ENCODE measurements around the gene HOXB13. TPM values are rescaled to one million over a fixed set of nuclear protein-coding genes. Genes with fewer than 3 reads are reported as not detected.
"Not testable (repeated sequence)": the region's sequence is repeated elsewhere in the genome, so short reads cannot be mapped to it uniquely, and the experiment has no call there.

HOXB13 gene
- polyA plus RNA-seq, 1 donor: not detected

DNA sequence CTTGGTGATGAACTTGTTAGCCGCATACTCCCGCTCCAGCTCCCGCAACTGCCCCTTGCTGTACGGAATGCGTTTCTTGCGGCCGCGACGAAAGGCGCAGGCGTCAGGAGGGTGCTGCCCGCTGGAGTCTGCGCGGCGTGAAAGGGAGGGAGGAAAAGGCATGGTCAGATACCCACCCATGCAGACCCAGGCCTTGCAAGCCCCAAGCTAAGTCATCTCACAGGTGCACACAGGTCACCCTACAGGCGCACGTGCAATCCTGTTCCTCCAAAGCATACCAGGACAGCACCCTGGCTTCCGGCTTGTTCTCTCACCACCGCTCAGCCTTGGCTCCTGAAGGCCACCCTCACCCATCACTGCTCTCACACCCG lies 1.6 kb downstream of the HOXB13 start:
- no peak for DNase-seq (ENCODE audit: low read depth)

DNA sequence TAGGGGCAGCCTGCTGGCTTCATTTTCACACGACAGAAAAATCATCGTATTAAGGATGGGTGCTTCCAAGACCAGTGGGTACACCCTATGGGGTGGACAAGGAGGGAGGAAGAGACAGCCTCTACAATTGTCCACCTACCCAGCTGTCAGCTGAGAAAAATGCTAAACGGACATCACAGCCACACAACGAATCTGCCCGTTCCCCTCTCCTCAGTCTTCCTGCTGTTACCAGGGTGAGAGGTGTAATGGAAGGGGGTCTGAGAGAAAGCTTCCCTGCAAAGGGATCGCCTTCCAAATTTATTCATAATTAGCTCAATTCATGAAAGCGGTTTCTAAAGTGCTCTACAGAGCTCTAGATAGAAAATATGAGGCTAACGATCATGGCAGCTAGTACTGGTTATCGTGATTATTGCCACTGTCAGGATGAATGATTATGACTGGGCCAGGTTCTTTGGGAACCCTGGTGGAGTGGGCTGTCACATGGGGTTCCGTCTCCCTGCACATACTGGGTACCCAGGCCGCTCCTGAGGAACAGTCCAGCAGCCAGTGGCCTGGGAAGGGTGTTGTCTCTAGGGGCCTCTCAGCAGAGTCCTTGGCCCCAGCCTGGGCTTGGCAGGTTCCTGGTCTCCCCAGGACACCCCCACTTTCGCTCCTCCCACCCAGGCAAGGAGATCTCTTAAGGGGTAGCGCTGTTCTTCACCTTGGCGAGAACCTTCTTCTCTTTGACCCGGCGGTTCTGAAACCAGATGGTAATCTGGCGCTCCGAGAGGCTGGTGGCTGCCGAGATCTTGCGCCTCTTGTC lies 2.2 kb downstream of the HOXB13 start:
- no peak for DNase-seq (ENCODE audit: low read depth)

DNA sequence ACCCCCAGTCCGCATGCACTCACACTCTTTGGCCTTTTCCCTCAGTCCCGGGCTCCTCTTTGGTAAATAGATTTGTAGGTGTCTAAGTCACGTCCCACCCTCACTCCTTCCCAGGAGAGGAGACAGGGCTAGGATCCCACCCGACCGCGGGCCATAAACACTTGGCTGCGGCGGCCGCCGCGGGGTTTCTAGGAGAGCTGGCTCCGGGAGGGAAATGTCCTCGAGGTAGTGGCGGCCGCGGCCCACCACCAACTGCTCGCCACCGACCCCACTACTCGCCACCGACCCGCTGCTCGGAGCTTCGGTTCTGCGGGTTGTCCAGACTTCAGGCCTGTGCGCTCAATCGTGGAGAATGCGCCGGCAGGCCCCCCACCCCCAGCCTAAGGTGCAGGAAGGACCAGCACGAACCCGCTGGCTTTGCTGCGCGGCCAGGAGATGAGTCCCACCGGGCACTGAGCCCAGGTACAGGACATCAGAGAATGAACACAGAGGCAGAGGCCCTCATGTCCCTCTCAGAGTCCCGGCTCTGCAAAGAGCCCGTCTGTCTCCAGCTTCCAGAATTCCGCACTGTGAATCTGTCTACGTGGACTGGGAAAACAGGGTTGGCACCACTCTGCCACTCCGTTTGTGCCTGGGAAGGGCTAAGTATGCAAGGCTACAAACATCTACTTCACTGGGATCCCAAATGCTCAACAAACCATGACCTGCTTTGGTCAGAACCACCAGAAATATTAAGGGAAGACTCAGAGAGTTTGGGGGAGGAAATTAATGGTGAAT lies 3.1 kb downstream of the HOXB13 start:
- DNase-seq (ENCODE audit: low read depth): no peak

DNA sequence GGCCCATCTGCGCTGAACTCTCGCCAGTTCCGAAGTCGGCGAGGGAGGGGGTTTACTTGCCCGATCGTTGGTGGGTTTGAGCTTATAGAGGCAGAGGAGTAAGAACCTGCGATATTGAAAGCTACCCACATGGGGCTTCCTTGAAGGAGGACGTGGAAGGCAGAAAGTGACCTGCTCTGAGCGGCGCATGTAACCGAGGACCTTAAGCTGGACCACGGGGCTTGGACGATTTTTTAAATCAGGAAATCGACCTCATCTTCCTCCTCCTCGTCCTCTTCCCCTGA lies 3.6 kb downstream of the HOXB13 start:
- no peak for DNase-seq (ENCODE audit: low read depth)

DNA sequence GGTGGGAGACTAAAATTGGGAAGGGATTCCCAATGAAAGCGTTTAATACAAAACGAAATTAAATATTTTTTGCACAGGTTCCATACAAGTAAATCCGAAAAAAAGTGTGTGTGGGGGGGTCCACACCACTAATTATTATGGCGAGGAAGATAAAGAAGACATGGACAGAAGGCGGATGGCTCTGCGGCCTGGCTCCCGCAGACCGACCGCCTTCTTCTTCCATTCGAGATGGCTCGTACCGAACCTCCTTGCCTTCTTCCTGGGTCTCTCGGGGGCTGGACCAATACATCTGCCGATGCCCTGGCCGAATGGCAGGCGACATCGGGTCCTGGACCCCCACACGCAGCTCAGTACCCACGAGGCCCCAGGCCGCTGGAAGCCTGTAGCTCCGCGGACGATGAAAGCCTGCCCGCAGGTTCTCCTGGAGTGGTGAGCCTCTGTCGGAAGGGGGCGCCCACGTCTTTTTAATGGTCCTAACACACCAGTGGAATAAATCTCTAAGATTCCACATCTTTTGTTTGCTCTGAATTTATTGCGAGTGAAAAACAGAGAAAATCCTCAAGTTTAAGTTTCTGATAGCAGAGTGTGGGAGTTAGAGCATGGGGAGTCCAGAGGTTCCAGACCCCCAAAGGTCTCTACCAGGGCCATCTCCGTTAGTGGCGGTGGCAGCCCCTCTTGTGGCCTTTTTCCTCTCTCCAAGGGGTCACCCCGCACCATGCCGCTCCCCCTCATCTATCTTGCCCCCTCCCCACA lies 4.1 kb downstream of the HOXB13 start:
- no peak for DNase-seq (ENCODE audit: low read depth)

DNA sequence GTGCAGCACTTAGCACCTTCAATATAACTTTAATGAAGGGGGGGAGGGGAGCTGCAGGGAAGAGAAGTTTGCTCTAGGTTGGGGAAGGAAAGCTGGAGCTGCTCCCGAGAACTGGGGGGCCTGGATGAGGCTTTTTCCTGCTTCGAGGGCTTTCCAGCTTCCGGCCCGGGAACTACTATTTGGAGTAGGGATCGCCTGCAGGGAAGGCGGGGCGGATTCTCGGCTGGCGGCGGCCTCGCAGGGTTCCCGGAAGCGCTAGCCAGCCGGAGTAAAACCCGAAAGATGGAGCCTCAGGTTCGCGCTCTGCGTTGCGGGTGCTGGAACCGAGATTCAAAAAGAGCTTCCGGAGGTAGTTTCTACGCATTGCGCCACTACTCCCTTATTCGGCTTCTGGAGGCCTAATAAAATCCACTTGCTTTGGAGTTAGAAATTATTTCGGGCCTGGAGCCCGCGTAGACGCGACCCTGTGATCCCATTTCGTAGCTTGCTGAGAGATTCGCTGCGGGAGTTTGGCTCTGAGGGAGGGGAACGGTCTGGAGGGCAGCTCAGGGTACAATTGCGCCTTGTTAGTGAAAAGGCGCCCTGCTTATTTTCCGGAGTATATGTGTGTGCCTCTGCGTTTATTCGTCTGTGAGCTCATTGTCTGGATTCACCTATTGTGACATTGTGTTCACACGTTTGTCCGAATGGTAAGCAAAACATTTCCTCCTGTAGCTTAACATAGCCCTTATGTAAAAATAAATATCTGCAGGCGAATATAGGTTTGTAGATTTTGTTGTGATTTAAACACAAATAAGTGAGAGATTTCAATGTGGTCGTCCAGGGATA lies 4.9 kb downstream of the HOXB13 start:
- DNase-seq (ENCODE audit: low read depth): no peak

DNA sequence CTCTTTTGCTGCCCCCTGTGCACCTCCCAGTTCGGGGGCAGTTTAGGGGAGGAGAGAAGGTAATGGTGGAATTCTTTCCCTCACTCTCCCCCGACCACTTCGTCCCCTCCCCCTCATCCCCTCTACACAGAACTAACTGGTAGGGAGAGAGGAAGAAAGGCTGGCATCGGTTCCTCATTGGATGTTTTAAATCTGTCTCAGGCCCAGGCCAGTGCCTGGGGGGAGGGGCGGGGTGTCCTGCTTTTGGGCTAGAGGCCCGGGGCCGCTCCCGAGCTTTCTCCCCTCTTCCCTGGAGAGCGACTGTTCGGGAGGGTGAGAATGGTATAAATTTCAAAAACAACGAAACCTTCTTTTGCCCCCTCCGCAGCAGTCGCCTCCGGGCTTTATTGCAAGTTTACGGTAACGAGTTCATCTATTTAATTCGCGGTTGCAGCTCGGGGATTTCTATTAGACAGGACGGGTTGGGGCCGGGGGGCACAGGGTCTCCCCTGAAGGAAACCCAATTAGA lies 5.6 kb downstream of the HOXB13 start, which contains the start of gene PRAC2:
Gene PRAC2, plus strand, starts transcription at position 271 of the 508 bp plus-strand sequence. CDS start 1,226 bp downstream, outside the sequence.
- no peak for DNase-seq (ENCODE audit: low read depth)

DNA sequence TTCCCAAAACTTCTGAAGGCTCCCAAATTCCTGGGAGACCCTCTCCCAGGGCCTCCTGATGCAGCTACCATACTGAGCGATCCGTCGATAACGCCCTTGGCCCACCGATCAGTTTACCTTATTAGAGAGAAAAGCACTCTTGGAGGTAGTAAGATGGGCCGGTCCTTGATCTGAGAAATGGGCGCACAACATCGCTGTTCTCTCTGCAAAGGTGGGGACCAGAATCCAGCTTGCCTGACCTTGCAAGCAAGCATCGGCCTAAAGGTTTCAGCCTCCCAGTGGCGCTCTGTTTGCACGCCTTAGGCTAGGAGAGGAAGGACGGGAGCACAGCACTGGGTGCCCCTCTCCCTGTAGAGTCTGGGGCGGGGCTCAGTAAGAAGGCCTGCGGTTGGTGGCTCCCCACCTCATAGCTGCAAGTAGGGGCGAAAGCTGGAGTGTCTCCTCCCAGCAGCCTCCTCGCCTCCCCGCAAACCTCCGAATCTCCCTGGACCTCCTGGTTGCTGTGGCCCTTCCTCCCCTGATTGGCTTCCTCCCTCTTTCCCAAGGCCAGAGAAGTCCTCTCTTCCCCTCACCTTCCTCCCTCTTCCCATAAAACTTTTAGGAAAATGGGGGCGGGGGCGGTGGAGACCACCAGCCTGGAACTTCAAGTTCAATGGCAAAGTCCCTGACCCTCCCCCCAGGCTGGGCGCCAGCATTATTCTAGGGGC lies 6.2 kb downstream of the HOXB13 start, which contains the start of gene PRAC1:
Gene PRAC1, minus strand, starts transcription at position 318 of the 707 bp plus-strand sequence. Its CDS starts 126 bp downstream, at position 192.
- no peak for DNase-seq (ENCODE audit: low read depth)

DNA sequence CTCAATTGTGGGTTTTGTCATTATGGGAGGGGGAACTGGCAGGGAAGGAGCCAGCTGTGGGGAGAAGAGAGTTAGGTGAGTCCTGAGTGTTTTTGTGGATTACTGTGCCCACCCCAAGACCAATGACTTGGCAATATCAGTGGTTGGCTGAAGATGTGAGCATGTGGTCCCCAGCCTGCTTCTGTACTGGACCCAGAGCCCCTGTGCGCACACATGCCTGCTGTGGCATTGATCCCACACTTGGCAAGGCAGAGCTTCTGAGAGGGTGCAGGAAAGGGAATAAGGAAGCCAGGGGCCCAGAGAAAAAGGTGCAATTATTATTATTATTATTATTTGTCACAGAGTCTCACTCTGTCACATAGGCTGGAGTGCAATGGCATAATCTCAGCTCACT lies 7.5 kb downstream of the HOXB13 start:
- DNase-seq (ENCODE audit: low read depth): no peak

DNA sequence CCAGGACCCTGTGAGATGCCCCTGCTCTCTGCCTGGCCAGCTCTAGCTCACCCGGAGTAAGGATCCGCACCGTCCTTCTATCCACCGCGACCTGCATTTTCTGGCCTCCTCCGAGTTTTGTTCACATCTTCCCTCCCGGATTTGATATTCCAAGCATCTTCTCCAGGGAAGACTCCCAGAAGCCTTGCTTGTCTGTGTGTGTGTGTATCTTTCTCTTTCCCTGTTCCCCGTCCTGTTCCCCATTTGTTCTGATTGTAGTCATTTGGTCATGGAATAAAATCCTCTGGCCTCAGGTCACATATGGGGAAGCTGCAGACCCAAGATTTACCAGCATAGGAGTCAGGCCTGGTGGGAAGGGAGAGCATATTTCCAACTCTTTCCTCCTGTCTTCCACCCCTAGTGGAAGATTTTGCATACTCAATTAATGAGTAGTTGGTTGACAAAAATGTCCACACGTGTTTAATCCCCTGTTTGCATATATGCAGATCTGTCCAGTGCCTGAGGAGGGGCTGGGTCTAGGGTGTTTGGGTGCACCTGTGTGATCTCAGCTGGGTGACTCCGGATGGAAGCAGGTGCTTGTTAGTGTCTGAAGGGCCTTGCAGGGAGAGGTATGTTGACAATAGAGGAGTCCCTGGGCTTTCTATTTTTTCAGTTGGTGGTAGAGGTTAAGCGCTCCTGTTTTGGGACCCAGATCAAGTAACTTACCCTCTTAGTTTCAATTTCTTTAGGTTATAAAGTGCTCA lies 8.1 kb downstream of the HOXB13 start:
- DNase-seq (ENCODE audit: low read depth): no peak

DNA sequence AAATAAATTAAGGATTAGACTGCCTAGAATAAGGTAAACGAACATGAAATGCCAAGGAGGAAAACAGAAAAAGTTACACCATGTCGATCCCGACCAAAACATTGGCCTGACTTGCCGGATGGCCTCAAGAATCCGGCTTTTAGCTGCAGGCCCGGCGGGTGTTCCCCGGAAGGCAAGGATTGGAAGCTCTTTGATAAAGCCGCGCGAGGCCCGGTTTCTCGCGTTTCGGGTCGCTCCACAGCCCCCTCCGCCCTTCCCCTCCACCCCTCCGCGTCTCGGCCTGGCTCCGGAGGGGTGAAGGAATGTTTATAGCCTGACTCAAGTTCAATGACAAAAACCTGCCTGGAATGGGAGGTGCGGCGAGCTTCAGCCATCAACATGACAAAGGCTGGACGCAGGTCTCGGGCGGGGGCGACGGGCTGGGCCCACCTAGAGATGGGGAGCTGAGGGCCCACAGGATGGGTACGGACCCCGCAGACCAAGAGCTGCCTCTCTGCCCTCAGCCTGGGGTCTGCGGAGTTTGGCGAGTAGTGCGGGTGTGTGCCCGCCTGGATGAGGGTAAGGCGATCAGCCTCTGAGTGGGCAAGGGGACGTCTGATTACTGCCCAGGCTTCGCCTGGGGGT lies 8.8 kb downstream of the HOXB13 start:
- DNase-seq (ENCODE audit: low read depth): no peak

DNA sequence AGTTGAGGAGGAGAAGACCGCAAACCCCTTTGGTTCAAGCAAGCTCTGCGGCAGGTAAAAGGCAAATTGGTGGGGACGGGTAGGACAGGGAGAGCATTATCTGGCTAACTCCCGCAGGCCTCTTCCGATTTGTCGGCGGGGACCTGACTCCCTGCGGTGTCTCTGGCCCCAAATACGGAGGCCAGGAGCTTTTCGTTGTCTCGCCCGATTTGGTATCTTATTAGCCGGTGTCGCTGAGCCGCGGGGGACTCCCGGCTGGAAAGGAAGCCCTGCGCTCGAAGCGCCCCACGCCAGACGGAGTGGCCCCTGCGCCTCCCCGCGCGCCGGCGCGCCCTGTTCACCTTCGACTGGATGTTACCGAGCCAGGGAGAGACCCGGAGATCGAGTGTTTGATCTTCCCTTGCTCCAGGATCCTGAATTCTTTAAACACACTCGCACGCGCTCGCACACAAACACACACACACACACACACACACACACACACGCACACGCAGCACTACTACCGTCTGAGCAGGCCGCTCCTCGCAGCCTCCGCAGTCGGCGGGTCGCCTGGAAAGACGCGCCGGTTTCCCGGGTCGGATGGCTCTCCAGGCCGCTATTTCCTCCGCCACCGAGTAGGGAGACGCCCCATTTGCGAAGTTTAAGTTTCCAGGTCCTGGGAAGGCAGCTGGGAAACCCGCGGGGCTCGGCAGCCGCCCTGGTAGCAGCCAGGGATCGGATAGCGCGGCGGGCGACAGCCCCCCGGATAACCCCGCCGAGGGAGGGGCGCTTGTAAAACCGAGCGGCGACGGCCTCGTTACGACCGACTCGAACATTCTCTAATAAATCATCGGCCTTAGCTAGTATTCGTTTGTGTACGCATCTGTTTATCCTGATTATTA lies 9.5 kb downstream of the HOXB13 start:
- no peak for DNase-seq (ENCODE audit: low read depth)

DNA sequence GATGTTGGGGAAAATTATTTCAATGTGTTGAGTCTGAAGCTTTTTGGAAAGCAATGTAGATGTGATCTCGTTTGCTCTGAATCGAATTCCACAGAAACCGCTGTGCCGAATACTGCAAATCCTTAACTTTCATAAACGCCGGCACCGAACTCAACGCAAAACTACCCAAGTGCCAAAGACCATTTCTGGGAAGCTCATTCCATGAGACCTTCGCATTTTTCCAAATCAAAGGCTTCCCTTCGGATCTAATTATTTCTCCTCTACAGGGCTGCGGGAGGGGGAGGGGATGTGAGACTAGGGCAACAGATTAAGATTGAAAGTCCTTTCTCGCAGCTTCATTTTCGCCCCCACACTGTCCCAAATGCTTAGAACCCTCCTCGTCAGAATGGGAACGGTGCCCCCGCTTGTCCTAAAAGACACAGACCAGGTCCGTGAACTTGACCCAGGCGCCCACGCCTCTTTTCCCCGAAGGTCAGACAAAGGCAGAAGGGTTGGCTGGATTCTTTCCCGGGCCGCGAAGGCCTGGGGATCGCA lies 10.3 kb downstream of the HOXB13 start:
- no peak for DNase-seq (ENCODE audit: low read depth)

DNA sequence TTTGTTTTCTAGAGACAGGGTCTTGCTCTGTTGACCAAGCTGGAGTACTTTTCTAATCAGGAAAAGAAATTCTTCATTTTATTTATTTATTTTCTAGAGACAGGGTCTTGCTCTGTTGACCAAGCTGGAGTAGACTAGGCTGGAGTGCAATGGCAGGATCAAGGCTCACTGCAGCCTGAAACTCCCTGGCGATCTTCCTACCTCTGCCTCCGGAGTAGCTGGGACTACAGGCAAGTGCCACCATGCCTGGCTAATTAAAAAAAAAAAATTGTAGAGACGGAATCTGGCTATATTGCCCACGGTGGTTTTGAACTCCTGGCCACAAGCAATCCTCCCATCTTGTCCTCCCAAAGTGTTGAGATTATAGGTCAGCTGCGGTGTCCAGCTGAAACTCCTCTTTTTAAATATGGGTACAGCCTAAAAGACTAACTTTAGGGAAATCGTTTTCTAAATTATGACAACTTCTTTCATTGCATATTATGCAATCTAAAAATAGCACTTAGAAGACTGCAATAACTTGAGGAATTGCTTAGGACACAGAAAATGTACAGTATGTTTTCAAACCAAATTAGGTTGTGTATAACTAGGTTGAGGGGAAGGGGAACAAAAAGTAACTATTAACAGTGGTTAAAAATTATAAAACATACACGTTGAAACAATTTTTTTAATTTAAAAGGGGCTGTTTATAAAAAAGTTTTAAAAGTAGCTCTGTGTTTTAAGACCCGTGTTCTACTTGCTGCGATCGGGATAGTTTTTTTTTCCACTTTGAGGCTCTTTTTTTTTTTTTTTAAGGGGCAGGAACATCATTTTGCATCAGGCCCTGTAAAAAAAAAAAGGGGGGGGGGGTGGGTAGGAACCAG lies 11.0 kb downstream of the HOXB13 start:
- no peak for DNase-seq (ENCODE audit: low read depth)

DNA sequence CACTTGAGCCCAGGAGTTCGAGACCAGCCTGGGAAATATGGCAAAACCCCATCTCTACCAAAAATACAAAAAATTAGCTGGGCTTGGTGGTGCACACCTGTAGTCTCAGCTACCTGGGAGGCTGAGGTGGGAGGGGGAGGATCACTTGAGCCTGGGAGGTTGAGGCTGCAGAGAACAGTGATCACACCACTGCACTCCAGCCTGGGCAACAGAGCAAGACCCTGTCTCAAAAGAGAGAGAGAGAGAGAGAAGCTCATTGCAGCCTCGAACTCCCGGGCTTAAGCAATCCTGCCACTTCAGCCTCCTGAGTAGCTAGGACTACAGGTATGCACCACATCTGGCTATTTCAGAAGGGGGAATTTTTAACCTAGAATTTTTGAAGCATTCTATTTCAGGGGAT lies 12.0 kb downstream of the HOXB13 start:
- DNase-seq (ENCODE audit: low read depth): not testable (repeated sequence)

DNA sequence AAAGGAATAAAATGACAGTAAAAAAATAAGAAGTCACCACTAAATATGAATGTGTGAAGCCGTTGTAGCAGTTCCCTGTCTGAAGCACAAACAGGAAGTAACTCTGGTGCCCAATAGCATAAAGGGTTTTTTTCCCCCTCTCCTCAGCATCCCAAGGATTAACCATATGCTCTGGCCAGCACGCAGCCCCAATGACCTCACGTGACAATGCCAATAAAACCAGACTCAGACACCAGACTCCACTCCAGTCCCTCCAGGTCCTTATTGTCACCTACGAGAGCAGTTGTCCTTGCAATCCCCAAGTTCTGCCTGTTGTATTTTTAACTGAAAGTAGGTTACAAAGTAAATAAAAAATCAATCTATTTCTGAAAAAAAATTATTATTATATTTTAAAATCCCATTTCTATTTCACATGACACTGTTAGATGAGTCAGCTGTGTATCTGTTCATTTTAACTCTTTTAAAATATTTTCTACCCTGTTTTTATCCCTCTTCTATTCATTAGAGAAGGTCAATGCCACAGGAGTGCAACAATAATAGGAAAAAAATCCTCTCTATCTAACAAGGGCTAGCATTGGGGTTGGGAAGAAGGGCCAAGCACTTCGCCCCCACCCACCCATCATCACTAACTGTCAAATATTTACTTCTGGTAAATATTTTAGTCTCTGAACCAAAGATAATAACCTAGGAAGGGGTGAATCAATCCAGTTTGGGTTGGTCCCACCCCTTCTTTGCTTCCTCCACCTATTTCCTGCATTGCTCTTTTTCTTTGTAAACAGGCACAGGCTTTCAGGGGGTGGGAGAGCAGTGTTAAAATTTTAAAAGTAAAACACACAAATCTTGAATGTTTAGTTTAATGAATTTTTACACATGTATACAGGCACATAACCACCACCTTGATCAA lies 12.8 kb downstream of the HOXB13 start:
- DNase-seq (ENCODE audit: low read depth): no peak

All from forelimb muscle (tissue), 1 donor.